ENCODE results near the gene BNIP1.
"Not testable (repeated sequence)": the region's sequence is repeated elsewhere in the genome, so short reads cannot be mapped to it uniquely, and the experiment has no call there.

BNIP1 gene

GRCh38 chr5:173144200-173145176, at the start of gene BNIP1:
Gene BNIP1 (plus strand): TSS chr5:173144531. CDS start chr5:173144546, 15 bp downstream.
- peak; percentile 98 for DNase-seq

- no peak for DNase-seq
Observed at GRCh38 chr5:173098787-173099186, 45.5 kb upstream of the BNIP1 start.

GRCh38 chr5:173099461-173099860, 44.9 kb upstream of the BNIP1 start:
- DNase-seq, result no peak

GRCh38 chr5:173101245-173101644, 43.1 kb upstream of the BNIP1 start:
- DNase-seq, result no peak

- no peak for DNase-seq
Observed at GRCh38 chr5:173103411-173103810, 40.9 kb upstream of the BNIP1 start.

GRCh38 chr5:173108914-173109313, 35.4 kb upstream of the BNIP1 start:
- no peak for DNase-seq

GRCh38 chr5:173114536-173114935, 29.8 kb upstream of the BNIP1 start:
- no peak for DNase-seq

GRCh38 chr5:173119719-173120118, 24.6 kb upstream of the BNIP1 start:
- no peak for DNase-seq

GRCh38 chr5:173123416-173123815, 20.9 kb upstream of the BNIP1 start:
- no peak for DNase-seq

- not testable (repeated sequence) for DNase-seq
Observed at GRCh38 chr5:173132166-173132565, 12.2 kb upstream of the BNIP1 start.

- DNase-seq, result no peak
Observed at GRCh38 chr5:173138707-173139106, 5.6 kb upstream of the BNIP1 start.

- no peak for DNase-seq
Observed at GRCh38 chr5:173139631-173140030, 4.7 kb upstream of the BNIP1 start.

- DNase-seq, result no peak
Observed at GRCh38 chr5:173140769-173141168, 3.6 kb upstream of the BNIP1 start.

- DNase-seq, result no peak
Observed at GRCh38 chr5:173143567-173143966, 764 bp upstream of the BNIP1 start.

- no peak for DNase-seq
Observed at GRCh38 chr5:173148354-173148753, 4.0 kb downstream of the BNIP1 start.

GRCh38 chr5:173152547-173152946, 8.2 kb downstream of the BNIP1 start:
- no peak for DNase-seq

GRCh38 chr5:173153842-173154241, 9.5 kb downstream of the BNIP1 start:
- DNase-seq, result no peak

GRCh38 chr5:173154619-173155018, 10.3 kb downstream of the BNIP1 start:
- DNase-seq, result not testable (repeated sequence)

- no peak for DNase-seq
Observed at GRCh38 chr5:173155912-173156311, 11.6 kb downstream of the BNIP1 start.

- no peak for DNase-seq
Observed at GRCh38 chr5:173158366-173158765, 14.0 kb downstream of the BNIP1 start.

- DNase-seq, result no peak
Observed at GRCh38 chr5:173159256-173159655, 14.9 kb downstream of the BNIP1 start.

GRCh38 chr5:173161148-173161547, 16.8 kb downstream of the BNIP1 start:
- no peak for DNase-seq

GRCh38 chr5:173163219-173163618, 18.9 kb downstream of the BNIP1 start:
- no peak for DNase-seq

- no peak for DNase-seq
Observed at GRCh38 chr5:173165177-173166016, 21.1 kb downstream of the BNIP1 start.
